Transverse colon (tissue), 4 donors: Measurements from ENCODE around the gene CSF3R. TPM values are rescaled to one million over a fixed set of nuclear protein-coding genes. Genes with fewer than 3 reads are reported as not detected.
"Not testable (repeated sequence)": the region's sequence is repeated elsewhere in the genome, so short reads cannot be mapped to it uniquely, and the experiment has no call there.

Experiments
- DNase-seq: peaks from one replicate; pipeline ENCODE4 v3.0.0-alpha.2; 2019
- H3K27ac ChIP-seq, 4 donors: fragments of 200-600 bp; sonication (generic); 2 replicates each; pipeline ENCODE4 v1.5.1; 2016 to 2018; ENCODE audit warnings: inconsistent platforms in 4 of 4
- H3K27me3 ChIP-seq: fragments of 200-600 bp; sonication (generic); 2 replicates; pipeline ENCODE4 v1.5.1; 2017; ENCODE audit warnings: inconsistent platforms
- H3K36me3 ChIP-seq, 4 donors: fragments of 200-600 bp; sonication (generic); 2 replicates each; pipeline ENCODE4 v1.5.1; 2017 to 2019; ENCODE audit warnings: inconsistent platforms in 4 of 4
- H3K4me1 ChIP-seq, 4 donors: fragments of 200-600 bp; sonication (generic); 2 replicates each; pipeline ENCODE4 v1.5.1; 2017 to 2020; ENCODE audit warnings: inconsistent platforms in 4 of 4
- H3K4me3 ChIP-seq, 4 donors: fragments of 200-600 bp; sonication (generic); 1 replicate in 1 of 4; 2 replicates in 3 of 4; pipeline versions ENCODE4 v1.5.1 to v1.6.1; 2017 to 2019; ENCODE audit warnings: inconsistent platforms in 4 of 4
- H3K9me3 ChIP-seq, 2 donors: fragments of 200-600 bp; sonication (generic); 2 replicates each; pipeline ENCODE4 v1.5.1; 2017 to 2019; ENCODE audit warnings: inconsistent platforms in 2 of 2
- CTCF ChIP-seq, 5 experiments: fragments of 200-600 bp in 3 of 5; fragments of 450-650 bp in 2 of 5; sonication (generic) in 3 of 5; IDR thresholded peaks; 1 replicate in 2 of 5; 2 replicates in 3 of 5; pipeline ENCODE4 v1.5.1; 2016 to 2017; ENCODE audit warnings: antibody characterized with exemption in 5 of 5, inconsistent platforms in 3 of 5, mild to moderate bottlenecking in 2 of 5, moderate library complexity in 1 of 5
- EP300 ChIP-seq: sonication (generic); formaldehyde crosslinking; IDR thresholded peaks from one replicate; pipeline ENCODE4 v1.6.1; 2017; ENCODE audit warnings: antibody characterized with exemption, low read depth
- POLR2A ChIP-seq: fragments of 450-650 bp; IDR thresholded peaks from one replicate; pipeline ENCODE4 v1.6.1; 2016; ENCODE audit warnings: antibody characterized with exemption, mild to moderate bottlenecking, moderate library complexity
- POLR2AphosphoS5 ChIP-seq, 3 donors: sonication (generic); formaldehyde crosslinking; IDR thresholded peaks; one replicate each; pipeline ENCODE4 v1.6.1; 2016; ENCODE audit warnings: antibody characterized with exemption in 3 of 3
- WGBS, 2 donors: methylation state at CpG; one replicate each; pipeline ENCODE4 v1.1.5; 2018; ENCODE audit warnings: low coverage in 1 of 2; 5-methylcytosine and 5-hydroxymethylcytosine counted together
- in situ Hi-C, 4 donors: fragments of 200-750 bp; cut with MboI; loops; one replicate each; pipeline versions ENCODE4 v1.15.0 to v1.15.1; 2017; ENCODE audit warnings: low sequenced_read_pairs in 3 of 4, low pct_ligation_motif_present in 1 of 4, low pct_unique_long_range_greater_than_20kb in 1 of 4
- intact Hi-C: fragments of 100-400 bp; cut with DNase I; formaldehyde crosslinking; loops from one replicate; pipeline ENCODE4 v1.15.1; 2023; ENCODE audit warnings: low total_unique reads
- total RNA-seq, 4 donors: library from RNA; depleted of rRNA; stranded (reverse); fragments of >200 nt; gene quantifications; one replicate each; pipeline ENCODE4 v1.1.0, GENCODE V29; 2016

Gene CSF3R
- total RNA-seq, 4 donors from 2014 or later, result 3.8 to 17.1 (median 5.2) TPM

- intact Hi-C loops (no loop called here), in situ Hi-C loops (no loop called here)
- no peak overlapping the region for H3K4me3 ChIP-seq
- no peak for DNase-seq
- TF ChIP-seq POLR2A (no peak), EP300 (no peak), CTCF (IDR thresholded peaks at IDR 0.05) (no peak), POLR2AphosphoS5 (IDR thresholded peaks at IDR 0.05) (no peak)
- peaks cover 0 to 7% (median 0%) of the 10 kb centered on the region in 4 donors for H3K4me1 ChIP-seq
- H3K9me3 ChIP-seq, result no peaks in the 10 kb centered on the region
- WGBS, 2 donors, result 85 to 100% methylated on average over 1 to 3 of the region's 3 CpGs
- H3K27ac ChIP-seq, result no peak overlapping the region
- H3K36me3 ChIP-seq, result no peaks in the 10 kb centered on the region
- no peaks in the 10 kb centered on the region for H3K27me3 ChIP-seq
Observed at GRCh38 chr1:36487906-36488305, 5.2 kb upstream of the CSF3R start.

- intact Hi-C loops, H3K36me3 ChIP-seq, H3K4me3 ChIP-seq, H3K4me1 ChIP-seq, H3K9me3 ChIP-seq, in situ Hi-C loops, H3K27me3 ChIP-seq, DNase-seq: not testable (repeated sequence)
- peak overlapping the region in 3 of 4 donors; percentile 28 to 44 (median 41) for H3K27ac ChIP-seq
- 92 to 95% methylated on average over 4 to 9 of the region's 9 CpGs for WGBS, 2 donors
Observed at GRCh38 chr1:36487336-36487725, 4.6 kb upstream of the CSF3R start.

- no peaks in the 10 kb centered on the region for H3K9me3 ChIP-seq
- WGBS, 2 donors, result 45 to 61% methylated on average over 4 to 17 of the region's 17 CpGs
- H3K36me3 ChIP-seq, result no peaks in the 10 kb centered on the region
- H3K27ac ChIP-seq, result peak overlapping the region; percentile 28 to 44 (median 42)
- peak; percentile 43 for DNase-seq
- no peaks in the 10 kb centered on the region for H3K27me3 ChIP-seq
- TF ChIP-seq CTCF (IDR thresholded peaks at IDR 0.05) (no peak), POLR2AphosphoS5 (IDR thresholded peaks at IDR 0.05) (peak in 1 of 3 donors; percentile 14), POLR2A (no peak), EP300 (no peak)
- intact Hi-C loops (no loop called here), in situ Hi-C loops (no loop called here)
- no peak overlapping the region for H3K4me3 ChIP-seq
- peaks cover 0 to 7% (median 0%) of the 10 kb centered on the region in 4 donors for H3K4me1 ChIP-seq
Observed at GRCh38 chr1:36486439-36487335, 4.0 kb upstream of the CSF3R start.

- Histone ChIP-seq H3K36me3 (no peaks in the 10 kb centered on the region), H3K4me1 (peaks cover 0 to 7% (median 0%) of the 10 kb centered on the region in 4 donors), H3K27ac (peak overlapping the region in 2 of 4 donors; percentile 12 to 28), H3K4me3 (no peak overlapping the region), H3K27me3 (no peaks in the 10 kb centered on the region), H3K9me3 (no peaks in the 10 kb centered on the region)
- 67 to 81% methylated on average over 1 to 2 of the region's 2 CpGs for WGBS, 2 donors
- intact Hi-C loops, result no loop called here
- no peak for DNase-seq
- no peak for TF ChIP-seq CTCF (IDR thresholded peaks at IDR 0.05)
- TF ChIP-seq POLR2A, result no peak
- no peak for TF ChIP-seq POLR2AphosphoS5 (IDR thresholded peaks at IDR 0.05)
- no peak for TF ChIP-seq EP300
- in situ Hi-C loops, result no loop called here
Observed at GRCh38 chr1:36486093-36486438, 3.4 kb upstream of the CSF3R start.

GRCh38 chr1:36484099-36484498, 1.4 kb upstream of the CSF3R start:
- in situ Hi-C loops, result no loop called here
- DNase-seq, result no peak
- Histone ChIP-seq H3K36me3 (no peaks in the 10 kb centered on the region), H3K4me1 (peaks cover 0 to 7% (median 0%) of the 10 kb centered on the region in 4 donors), H3K27me3 (no peaks in the 10 kb centered on the region), H3K4me3 (no peak overlapping the region), H3K27ac (no peak overlapping the region), H3K9me3 (no peaks in the 10 kb centered on the region)
- TF ChIP-seq POLR2AphosphoS5 (IDR thresholded peaks at IDR 0.05) (no peak), CTCF (IDR thresholded peaks at IDR 0.05) (no peak), EP300 (no peak), POLR2A (no peak)
- intact Hi-C loops, result no loop called here
- 87 to 88% methylated on average over 2 of the region's 2 CpGs for WGBS, 2 donors
